H9 (cell line): ENCODE measurements around the gene NKX1-2. TPM values are rescaled to one million over a fixed set of nuclear protein-coding genes. Genes with fewer than 3 reads are reported as not detected.

ENCODE experiments used
- DNase-seq: peaks from one replicate; pipeline ENCODE4 v3.0.0-alpha.2; 2017
- H2AFZ ChIP-seq: one replicate; pipeline ENCODE4 v1.6.1; 2013; ENCODE audit warnings: mild to moderate bottlenecking, low read length, control low read depth, moderate library complexity
- H2AK5ac ChIP-seq: 2 replicates; pipeline ENCODE4 v1.6.1; 2013; ENCODE audit warnings: low read length, control low read depth, mixed read lengths; ENCODE audit not compliant: insufficient read length
- H2BK120ac ChIP-seq: one replicate; pipeline ENCODE4 v1.6.1; 2013; ENCODE audit warnings: low read depth, mild to moderate bottlenecking, low read length, control low read depth, inconsistent platforms; ENCODE audit not compliant: poor library complexity, severe bottlenecking
- H2BK12ac ChIP-seq: 2 replicates; pipeline ENCODE4 v1.6.1; 2013; ENCODE audit warnings: low read length, control low read depth, mixed read lengths, low read depth; ENCODE audit not compliant: insufficient read length
- H2BK15ac ChIP-seq: 2 replicates; pipeline ENCODE4 v1.6.1; 2013; ENCODE audit warnings: low read depth, low read length, control low read depth
- H2BK20ac ChIP-seq: one replicate; pipeline ENCODE4 v1.6.1; 2013; ENCODE audit warnings: low read depth, mild to moderate bottlenecking, low read length, control low read depth, inconsistent platforms; ENCODE audit not compliant: poor library complexity, severe bottlenecking
- H2BK5ac ChIP-seq: 2 replicates; pipeline ENCODE4 v1.6.1; 2013; ENCODE audit warnings: low read length, control low read depth, mixed read lengths; ENCODE audit not compliant: insufficient read length
- H3K14ac ChIP-seq: 2 replicates; pipeline ENCODE4 v1.6.1; 2013; ENCODE audit warnings: low read length, control low read depth; ENCODE audit not compliant: insufficient read depth
- H3K18ac ChIP-seq: 2 replicates; pipeline ENCODE4 v1.6.1; 2013; ENCODE audit warnings: low read depth, mild to moderate bottlenecking, mixed read lengths, low read length, control low read depth; ENCODE audit not compliant: insufficient read length
- H3K23ac ChIP-seq: 2 replicates; pipeline ENCODE4 v1.6.1; 2013; ENCODE audit warnings: low read length, control low read depth, mixed read lengths, low read depth; ENCODE audit not compliant: insufficient read length
- H3K23me2 ChIP-seq: 2 replicates; pipeline ENCODE4 v1.6.1; 2013; ENCODE audit warnings: low read depth, mild to moderate bottlenecking, mixed read lengths, low read length, control low read depth; ENCODE audit not compliant: insufficient read length, poor library complexity, severe bottlenecking
- H3K27ac ChIP-seq: 2 replicates; pipeline ENCODE4 v1.5.1; 2013; ENCODE audit warnings: low read length, control low read depth, mixed read lengths, low read depth; ENCODE audit not compliant: insufficient read length
- H3K27me3 ChIP-seq: 2 replicates; pipeline ENCODE4 v1.6.1; 2013; ENCODE audit warnings: low read length, control low read depth, inconsistent platforms; ENCODE audit not compliant: insufficient read depth
- H3K4ac ChIP-seq: 2 replicates; pipeline ENCODE4 v1.6.1; 2013; ENCODE audit warnings: low read depth, mild to moderate bottlenecking, control low read depth, inconsistent platforms, low read length, moderate library complexity
- H3K4me1 ChIP-seq: 2 replicates; pipeline ENCODE4 v1.6.1; 2013; ENCODE audit warnings: low read length, control low read depth, inconsistent platforms; ENCODE audit not compliant: insufficient read depth
- H3K4me2 ChIP-seq: 2 replicates; pipeline ENCODE4 v1.6.1; 2013; ENCODE audit warnings: low read length, control low read depth, mixed read lengths; ENCODE audit not compliant: insufficient read length, insufficient read depth
- H3K56ac ChIP-seq: 2 replicates; pipeline ENCODE4 v1.6.1; 2013; ENCODE audit warnings: low read depth, mild to moderate bottlenecking, mixed read lengths, low read length, control low read depth; ENCODE audit not compliant: insufficient read length
- H3K79me1 ChIP-seq: 2 replicates; pipeline ENCODE4 v1.6.1; 2013; ENCODE audit warnings: low read depth, mild to moderate bottlenecking, moderate library complexity, low read length, control low read depth, inconsistent platforms; ENCODE audit not compliant: insufficient read depth, poor library complexity, severe bottlenecking
- H3K79me2 ChIP-seq: 2 replicates; pipeline ENCODE4 v1.6.1; 2013; ENCODE audit warnings: low read length, control low read depth, inconsistent platforms; ENCODE audit not compliant: insufficient read depth
- H3K9ac ChIP-seq: 2 replicates; pipeline ENCODE4 v1.6.1; 2013; ENCODE audit warnings: low read length, control low read depth, mixed read lengths; ENCODE audit not compliant: insufficient read length; ENCODE audit errors: extremely low read depth
- H3K9me3 ChIP-seq: one replicate; pipeline ENCODE4 v1.6.1; 2013; ENCODE audit warnings: low read depth, low read length, inconsistent platforms; ENCODE audit not compliant: control insufficient read depth
- H3T11ph ChIP-seq: one replicate; pipeline ENCODE4 v1.6.1; 2013; ENCODE audit warnings: mild to moderate bottlenecking, low read length, control low read depth, inconsistent platforms
- H4K20me1 ChIP-seq: one replicate; pipeline ENCODE4 v1.6.1; 2013; ENCODE audit not compliant: control insufficient read depth, insufficient read length, insufficient read depth
- H4K5ac ChIP-seq: 2 replicates; pipeline ENCODE4 v1.6.1; 2013; ENCODE audit warnings: low read depth, mild to moderate bottlenecking, mixed read lengths, low read length, control low read depth; ENCODE audit not compliant: insufficient read length
- H4K8ac ChIP-seq: replicated peaks from 2 replicates; pipeline ENCODE4 v1.6.1; 2013; ENCODE audit warnings: low read length, control low read depth, mixed read lengths, low read depth; ENCODE audit not compliant: insufficient read length
- H4K91ac ChIP-seq: 2 replicates; pipeline ENCODE4 v1.6.1; 2013; ENCODE audit warnings: low read depth, mild to moderate bottlenecking, moderate library complexity, mixed read lengths, low read length, control low read depth; ENCODE audit not compliant: insufficient read length
- H3K27ac Mint-ChIP-seq, 3 experiments: 2 replicates in 2 of 3; 3 replicates in 1 of 3; pipeline ENCODE4 v1.8.0; 2020 to 2021; ENCODE audit warnings: mixed read lengths in 3 of 3, mild to moderate bottlenecking in 1 of 3, moderate library complexity in 1 of 3
- H3K27me3 Mint-ChIP-seq: 2 replicates; pipeline ENCODE4 v1.8.0; 2021; ENCODE audit warnings: low read depth, mild to moderate bottlenecking, moderate library complexity, mixed read lengths
- H3K36me3 Mint-ChIP-seq, 3 experiments: 2 replicates in 2 of 3; 3 replicates in 1 of 3; pipeline ENCODE4 v1.8.0; 2020 to 2021; ENCODE audit warnings: low read depth in 3 of 3, mixed read lengths in 3 of 3; ENCODE audit not compliant: insufficient read depth in 1 of 3
- H3K4me1 Mint-ChIP-seq, 2 experiments: 2 replicates each; pipeline ENCODE4 v1.8.0; 2020; ENCODE audit warnings: mixed read lengths in 2 of 2
- H3K4me3 Mint-ChIP-seq, 2 experiments: 2 replicates in 1 of 2; 3 replicates in 1 of 2; pipeline ENCODE4 v1.8.0; 2020 to 2021; ENCODE audit warnings: mild to moderate bottlenecking in 2 of 2, mixed read lengths in 2 of 2, moderate library complexity in 1 of 2
- H3K9me3 Mint-ChIP-seq, 2 experiments: 2 replicates in 1 of 2; 3 replicates in 1 of 2; pipeline ENCODE4 v1.8.0; 2020; ENCODE audit warnings: mild to moderate bottlenecking in 2 of 2, mixed read lengths in 2 of 2, moderate library complexity in 1 of 2
- WGBS: extraction: QIAGEN DNeasy Blood & Tissue Kit; methylation state at CpG from one replicate; pipeline ENCODE4 v1.1.7; 2013; ENCODE audit warnings: missing lambda C conversion rate, low lambda C conversion rate, mixed read lengths; ENCODE audit not compliant: insufficient read length; ENCODE audit errors: extremely low coverage; 5-methylcytosine and 5-hydroxymethylcytosine counted together
- total RNA-seq: library from RNA; stranded (reverse); gene quantifications from 2 replicates; pipeline ENCODE4 v1.2.1, GENCODE V29; 2021
- TF ChIP-seq, protein P1 (sequence below): fragments of 200-600 bp; sonication (generic); conservative IDR thresholded peaks from 3 replicates; pipeline ENCODE4 v1.8.0; 2021; ENCODE audit warnings: antibody characterized with exemption, mild to moderate bottlenecking

Gene NKX1-2
- total RNA-seq, 1 experiment from 2014 or later: 15.3 TPM

DNA sequence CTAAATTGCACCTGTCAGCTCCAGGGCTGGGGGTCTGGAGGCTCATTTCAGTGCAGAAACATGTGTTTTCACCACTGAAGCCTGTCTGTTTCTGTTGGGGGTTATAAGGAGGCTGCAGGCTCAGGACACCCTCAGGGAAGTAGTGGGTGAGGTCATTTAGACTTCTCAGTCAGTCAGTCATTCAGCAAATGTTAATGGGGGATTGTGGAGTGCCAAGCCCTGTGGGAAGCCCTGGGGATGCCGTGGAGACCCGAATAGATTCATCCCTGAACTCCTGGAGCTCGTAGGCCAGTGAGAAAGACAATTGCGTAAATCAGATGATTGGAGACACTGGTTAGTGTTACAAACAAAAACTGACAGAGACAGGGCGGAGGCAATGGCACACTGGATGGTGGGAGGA lies 31.0 kb upstream of the NKX1-2 start:
- Histone ChIP-seq H3K79me1 (no peaks in the 10 kb centered on the region), H4K91ac (no peak overlapping the region), H2AK5ac (no peak overlapping the region), H3K56ac (no peak overlapping the region), H3K4me2 (no peak overlapping the region), H3K9ac (no peak overlapping the region), H2BK20ac (no peak overlapping the region), H4K20me1 (peaks cover 4% of the 10 kb centered on the region), H3K4ac (no peak overlapping the region), H2AFZ (no peak overlapping the region), H4K8ac (no peak overlapping the region), H3K23ac (no peak overlapping the region), H3T11ph (no peak overlapping the region), H3K23me2 (no peaks in the 10 kb centered on the region), H3K79me2 (no peaks in the 10 kb centered on the region), H3K27ac (no peak overlapping the region), H3K14ac (no peak overlapping the region), H2BK12ac (no peak overlapping the region), H2BK15ac (no peak overlapping the region), H2BK120ac (no peak overlapping the region), H3K27me3 (no peaks in the 10 kb centered on the region), H3K9me3 (no peaks in the 10 kb centered on the region), H3K4me1 (peaks cover 8% of the 10 kb centered on the region; the same call in 1 of the 2 replicates), H4K5ac (no peak overlapping the region), H3K18ac (no peak overlapping the region), H2BK5ac (no peak overlapping the region)
- TF ChIP-seq, protein P1, sequence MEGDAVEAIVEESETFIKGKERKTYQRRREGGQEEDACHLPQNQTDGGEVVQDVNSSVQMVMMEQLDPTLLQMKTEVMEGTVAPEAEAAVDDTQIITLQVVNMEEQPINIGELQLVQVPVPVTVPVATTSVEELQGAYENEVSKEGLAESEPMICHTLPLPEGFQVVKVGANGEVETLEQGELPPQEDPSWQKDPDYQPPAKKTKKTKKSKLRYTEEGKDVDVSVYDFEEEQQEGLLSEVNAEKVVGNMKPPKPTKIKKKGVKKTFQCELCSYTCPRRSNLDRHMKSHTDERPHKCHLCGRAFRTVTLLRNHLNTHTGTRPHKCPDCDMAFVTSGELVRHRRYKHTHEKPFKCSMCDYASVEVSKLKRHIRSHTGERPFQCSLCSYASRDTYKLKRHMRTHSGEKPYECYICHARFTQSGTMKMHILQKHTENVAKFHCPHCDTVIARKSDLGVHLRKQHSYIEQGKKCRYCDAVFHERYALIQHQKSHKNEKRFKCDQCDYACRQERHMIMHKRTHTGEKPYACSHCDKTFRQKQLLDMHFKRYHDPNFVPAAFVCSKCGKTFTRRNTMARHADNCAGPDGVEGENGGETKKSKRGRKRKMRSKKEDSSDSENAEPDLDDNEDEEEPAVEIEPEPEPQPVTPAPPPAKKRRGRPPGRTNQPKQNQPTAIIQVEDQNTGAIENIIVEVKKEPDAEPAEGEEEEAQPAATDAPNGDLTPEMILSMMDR: no peak
- Mint-ChIP-seq H3K9me3 (peaks cover 2% of the 10 kb centered on the region in 2 experiments; a peak in 3 of 5 replicates), H3K4me3 (no peak overlapping the region), H3K36me3 (peaks cover 6 to 11% (median 11%) of the 10 kb centered on the region in 3 experiments), H3K27me3 (no peaks in the 10 kb centered on the region), H3K27ac (peak overlapping the region in 2 of 3 experiments; percentile 26 to 41; a peak in 2 of 7 replicates), H3K4me1 (peaks cover 36 to 39% of the 10 kb centered on the region in 2 experiments)
- DNase-seq: no peak
- no CpG with 5 or more reads among the region's 5 CpGs for WGBS
